RPMI7951 (cell line): ENCODE results near the gene EIF4G2. TPM values are rescaled to one million over a fixed set of nuclear protein-coding genes. Genes with fewer than 3 reads are reported as not detected.

Source experiments
- DNase-seq: peaks from one replicate; pipeline ENCODE4 v3.0.0-alpha.2; 2012; ENCODE audit warnings: low read depth
- total RNA-seq: library from RNA; depleted of rRNA; stranded (reverse); fragments of >200 nt; shearing (Covaris generic); gene quantifications from 2 replicates; pipeline ENCODE4 v1.2.3, GENCODE V29; 2014

EIF4G2 gene
- total RNA-seq, 1 experiment from 2014 or later = 752 TPM

- no peak for DNase-seq
Measured at GRCh38 chr11:10808235-10808552, 532 bp downstream of the EIF4G2 start.

- peak; percentile 48 for DNase-seq
Measured at GRCh38 chr11:10807493-10808234, 1.1 kb downstream of the EIF4G2 start.

GRCh38 chr11:10806206-10806605 lies 2.5 kb downstream of the EIF4G2 start:
- no peak for DNase-seq

- DNase-seq = no peak
Measured at GRCh38 chr11:10805741-10806140, 3.0 kb downstream of the EIF4G2 start.

- DNase-seq = no peak
Measured at GRCh38 chr11:10803676-10804075, 5.0 kb downstream of the EIF4G2 start.

GRCh38 chr11:10800292-10800691 lies 8.4 kb downstream of the EIF4G2 start:
- DNase-seq = no peak

- DNase-seq = no peak
Measured at GRCh38 chr11:10798330-10798928, 10.3 kb downstream of the EIF4G2 start.

- DNase-seq = no peak
Measured at GRCh38 chr11:10797531-10797930, 11.2 kb downstream of the EIF4G2 start.

- DNase-seq = no peak
Measured at GRCh38 chr11:10797001-10797400, 11.7 kb downstream of the EIF4G2 start.

GRCh38 chr11:10796191-10796590 lies 12.5 kb downstream of the EIF4G2 start:
- no peak for DNase-seq

GRCh38 chr11:10793470-10794255 lies 15.1 kb downstream of the EIF4G2 start:
- DNase-seq = no peak

- peak; percentile 67 for DNase-seq
Measured at GRCh38 chr11:10792385-10793068, 16.2 kb downstream of the EIF4G2 start.

- no peak for DNase-seq
Measured at GRCh38 chr11:10786451-10786850, 22.3 kb downstream of the EIF4G2 start.

GRCh38 chr11:10785146-10785474 lies 23.6 kb downstream of the EIF4G2 start:
- DNase-seq = no peak

GRCh38 chr11:10784232-10785145 lies 24.2 kb downstream of the EIF4G2 start:
- DNase-seq = no peak

- no peak for DNase-seq
Measured at GRCh38 chr11:10780040-10780439, 28.7 kb downstream of the EIF4G2 start.

- DNase-seq = no peak
Measured at GRCh38 chr11:10779086-10779485, 29.6 kb downstream of the EIF4G2 start.

- DNase-seq = peak; percentile 85
Measured at GRCh38 chr11:10778217-10778970, 30.3 kb downstream of the EIF4G2 start.

- no peak for DNase-seq
Measured at GRCh38 chr11:10777806-10778205, 30.9 kb downstream of the EIF4G2 start.

GRCh38 chr11:10777393-10777793 lies 31.3 kb downstream of the EIF4G2 start:
- DNase-seq = no peak

GRCh38 chr11:10774811-10775210 lies 33.9 kb downstream of the EIF4G2 start:
- no peak for DNase-seq
